Panc1 (cell line): ENCODE results near the gene CCDC85C.

Experiments used
- CTCF ChIP-seq: fragments of 450-650 bp; IDR thresholded peaks from 2 replicates; pipeline ENCODE4 v1.5.1; 2017; ENCODE audit warnings: mild to moderate bottlenecking
- POLR2AphosphoS5 ChIP-seq: IDR thresholded peaks from 2 replicates; pipeline ENCODE4 v1.6.1; 2012; ENCODE audit warnings: mild to moderate bottlenecking, low read depth, low read length, moderate library complexity
- SIN3A ChIP-seq: IDR thresholded peaks from 2 replicates; pipeline ENCODE4 v1.6.1; 2012; ENCODE audit warnings: low read depth, mild to moderate bottlenecking, low read length, moderate library complexity, borderline replicate concordance; ENCODE audit not compliant: insufficient read depth

- TF ChIP-seq CTCF (no peak), POLR2AphosphoS5 (no peak), SIN3A (no peak)
Measured at GRCh38 chr14:99461411-99462085, 142.5 kb downstream of the CCDC85C start.
